ENCODE results near the gene NXF1.

Gene NXF1

GRCh38 chr11:62817129-62817528, 11.9 kb upstream of the NXF1 start:
- DNase-seq (ENCODE audit: low read depth, low spot score), result no peak
- no peak for TF ChIP-seq CTCF (IDR thresholded peaks at IDR 0.05; ENCODE audit: insufficient read depth, low read length, missing control alignments)
- no peak overlapping the region for H3K4me3 ChIP-seq (ENCODE audit: low read depth, low read length)
- ChIA-PET POLR2A (interaction anchor here (1.2 to 1.4 kb wide), 3 partner anchors 11 to 13 kb away, joined by 3 to 5 read pairs (median 3); no protein-coding TSS in a partner anchor), CTCF (interaction anchor here (1.4 kb wide), 1 partner anchor 31 kb away, joined by 5 read pairs; no protein-coding TSS in a partner anchor)

- ChIA-PET POLR2A (interaction anchor here (0.6 to 1.4 kb wide), 4 partner anchors 11 to 1501 kb away, joined by 3 to 5 read pairs (median 3); partner anchors contain the start of gene TRMT112), CTCF (interaction anchor here (1.0 to 1.4 kb wide), 3 partner anchors 9 to 30 kb away, joined by 3 to 5 read pairs (median 3); no protein-coding TSS in a partner anchor)
- TF ChIP-seq CTCF (IDR thresholded peaks at IDR 0.05; ENCODE audit: insufficient read depth, low read length, missing control alignments), result no peak
- no peak overlapping the region for H3K4me3 ChIP-seq (ENCODE audit: low read depth, low read length)
- DNase-seq (ENCODE audit: low read depth, low spot score), result no peak
Measured at GRCh38 chr11:62816557-62816956, 11.3 kb upstream of the NXF1 start.

- DNase-seq (ENCODE audit: low read depth, low spot score), result no peak
- POLR2A ChIA-PET, result interaction anchor here (0.7 to 2.0 kb wide), 3 partner anchors 14 to 30 kb away, joined by 3 to 6 read pairs (median 4); partner anchors contain the start of gene STX5
- no peak overlapping the region for H3K4me3 ChIP-seq (ENCODE audit: low read depth, low read length)
- CTCF ChIA-PET, result interaction anchor here (0.7 to 3.1 kb wide), 3 partner anchors 21 to 51 kb away, joined by 3 to 13 read pairs (median 4); partner anchors contain the start of genes TEX54 and TMEM179B
- no peak for TF ChIP-seq CTCF (IDR thresholded peaks at IDR 0.05; ENCODE audit: insufficient read depth, low read length, missing control alignments)
Measured at GRCh38 chr11:62811659-62812058, 6.4 kb upstream of the NXF1 start.

- DNase-seq (ENCODE audit: low read depth, low spot score), result no peak
- TF ChIP-seq CTCF (IDR thresholded peaks at IDR 0.05; ENCODE audit: insufficient read depth, low read length, missing control alignments), result no peak
- ChIA-PET CTCF (interaction anchor here (0.7 to 3.1 kb wide), 3 partner anchors 22 to 52 kb away, joined by 3 to 13 read pairs (median 4); partner anchors contain the start of genes TEX54 and TMEM179B), POLR2A (interaction anchor here (1.0 kb wide), 1 partner anchor 31 kb away, joined by 3 read pairs; no protein-coding TSS in a partner anchor)
- no peak overlapping the region for H3K4me3 ChIP-seq (ENCODE audit: low read depth, low read length)
Measured at GRCh38 chr11:62810748-62811147, 5.5 kb upstream of the NXF1 start.

GRCh38 chr11:62806611-62807121, 1.4 kb upstream of the NXF1 start:
- no peak overlapping the region for H3K4me3 ChIP-seq (ENCODE audit: low read depth, low read length)
- TF ChIP-seq CTCF (IDR thresholded peaks at IDR 0.05; ENCODE audit: insufficient read depth, low read length, missing control alignments), result no peak
- CTCF ChIA-PET, result interaction anchor here (0.8 to 1.7 kb wide), 3 partner anchors 9 to 20 kb away, joined by 3 to 5 read pairs (median 4); no protein-coding TSS in a partner anchor
- POLR2A ChIA-PET, result interaction anchor here (0.7 to 2.2 kb wide), 6 partner anchors 9 to 142 kb away, joined by 3 to 19 read pairs (median 4); partner anchors contain the start of genes C11orf98 and STX5
- no peak for DNase-seq (ENCODE audit: low read depth, low spot score)

- no peak for TF ChIP-seq CTCF (IDR thresholded peaks at IDR 0.05; ENCODE audit: insufficient read depth, low read length, missing control alignments)
- peak overlapping the region; percentile 81 for H3K4me3 ChIP-seq (ENCODE audit: low read depth, low read length)
- ChIA-PET CTCF (interaction anchor here (0.8 to 1.2 kb wide), 2 partner anchors 10 to 20 kb away, joined by 3 to 4 read pairs; no protein-coding TSS in a partner anchor), POLR2A (interaction anchor here (0.7 to 2.2 kb wide), 12 partner anchors 9 to 141 kb away, joined by 3 to 19 read pairs (median 4); partner anchors contain the start of genes C11orf98 and HNRNPUL2)
- DNase-seq (ENCODE audit: low read depth, low spot score), result no peak
Measured at GRCh38 chr11:62805961-62806441, 761 bp upstream of the NXF1 start.

Data from AG04449 (cell line).